SKM-1 treated with dmso at 0.1 percent for 144 hours (cell line): Measurements from ENCODE around the gene B4GALNT4.
"Not testable (repeated sequence)": the region's sequence is repeated elsewhere in the genome, so short reads cannot be mapped to it uniquely, and the experiment has no call there.

ENCODE experiments used
- DNase-seq: peaks from one replicate; lab custom pipeline; 2025; ENCODE audit not compliant: unreplicated experiment; lab: John Stamatoyannopoulos, UW

Gene B4GALNT4

DNA sequence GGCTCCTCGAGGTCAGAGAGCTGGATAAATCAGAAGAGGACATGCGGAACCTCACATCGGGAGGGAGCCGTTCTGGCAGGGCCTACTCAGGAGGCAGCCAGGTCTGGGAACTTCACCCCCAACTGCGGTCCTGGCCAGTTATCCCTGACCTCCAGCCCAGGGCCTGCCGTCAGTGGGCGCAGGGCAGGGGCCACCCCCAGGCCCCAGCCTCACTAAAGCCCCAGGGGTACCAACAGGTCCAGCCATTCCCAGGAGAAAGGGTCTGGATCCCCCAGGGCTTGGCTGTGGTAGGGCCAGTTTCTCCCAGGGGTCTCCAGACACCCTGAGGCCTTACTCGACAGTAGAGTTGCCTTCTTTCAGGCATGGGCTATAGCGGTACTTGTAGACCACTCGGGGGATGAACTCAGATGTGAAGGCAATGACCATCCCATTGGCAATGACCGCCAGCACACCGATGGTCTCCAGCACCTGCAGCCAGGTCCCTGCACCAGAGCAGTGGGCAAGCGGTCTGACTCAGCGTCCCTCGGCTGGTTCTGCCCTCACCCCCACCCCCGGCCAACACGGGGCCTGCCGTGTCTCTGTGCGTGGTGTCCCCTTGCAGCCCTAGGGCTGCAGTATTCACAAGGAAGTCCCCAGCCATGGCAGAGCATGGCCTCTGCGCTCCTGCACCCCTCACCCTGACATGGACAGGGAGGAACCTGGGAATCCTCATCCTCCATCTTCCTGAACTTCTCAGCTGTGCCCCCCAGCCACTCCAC lies 50.1 kb downstream of the B4GALNT4 start:
- DNase-seq: no peak

DNA sequence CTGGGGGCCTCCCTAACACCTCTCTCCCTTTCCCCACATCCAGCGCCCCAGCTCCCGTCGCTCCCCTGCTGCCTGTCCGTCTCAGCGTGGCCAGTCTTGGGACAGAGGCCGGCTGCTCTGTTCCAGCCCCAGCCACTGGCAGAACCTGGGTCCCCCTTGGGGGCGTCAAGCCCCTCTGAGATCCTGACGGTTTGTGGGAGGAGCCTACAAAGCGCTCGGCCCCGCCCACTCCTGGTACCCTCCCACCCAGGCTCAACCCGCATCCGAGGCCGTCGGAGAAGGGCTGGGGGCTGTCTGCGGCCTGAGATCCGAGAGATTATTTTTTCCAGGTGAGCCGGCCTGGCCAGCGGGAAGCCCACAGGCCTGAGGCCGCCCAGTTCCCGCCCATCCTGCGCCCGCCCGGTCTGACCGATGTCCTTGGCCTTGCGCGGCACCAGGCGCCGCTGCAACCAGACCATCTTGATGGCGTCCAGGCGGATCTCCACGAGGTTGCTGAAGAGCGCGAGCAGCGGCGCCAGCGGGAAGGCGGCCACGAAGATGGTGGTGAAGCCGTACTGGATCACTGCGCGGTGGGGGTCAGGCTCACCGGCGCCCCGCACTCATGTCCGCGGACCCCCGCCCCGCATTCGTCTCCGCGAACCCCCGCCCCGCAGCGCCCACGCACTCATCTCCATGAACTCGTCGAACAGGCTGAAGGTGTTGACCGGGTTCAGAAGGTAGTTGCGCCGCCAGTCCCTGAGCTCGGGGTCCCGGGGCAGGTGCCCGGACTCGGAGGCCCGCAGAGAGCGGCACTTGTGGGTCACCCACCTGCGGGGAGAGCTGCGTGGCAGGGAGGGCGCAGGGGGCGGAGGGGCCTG lies 51.0 kb downstream of the B4GALNT4 start:
- DNase-seq: no peak

DNA sequence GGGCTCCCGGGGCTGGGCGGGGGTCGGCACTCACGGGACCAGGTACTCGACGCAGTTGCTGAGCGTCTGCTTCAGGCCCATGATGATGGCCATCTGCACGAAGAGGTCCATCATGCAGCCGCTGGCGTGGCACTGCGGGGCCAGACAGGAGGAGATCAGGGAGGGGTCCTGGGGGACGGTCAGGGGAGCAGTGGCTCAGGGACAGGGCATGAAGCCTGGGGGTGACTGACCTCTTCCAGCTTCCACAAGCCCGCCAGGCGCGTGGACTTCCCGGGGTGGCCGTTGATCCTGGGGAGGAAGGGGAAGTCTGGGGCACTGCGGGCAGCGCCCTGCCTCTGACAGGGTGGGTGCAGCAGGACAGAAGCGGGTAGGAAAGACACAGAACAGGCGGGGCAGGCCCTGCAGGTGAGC lies 51.6 kb downstream of the B4GALNT4 start:
- no peak for DNase-seq

DNA sequence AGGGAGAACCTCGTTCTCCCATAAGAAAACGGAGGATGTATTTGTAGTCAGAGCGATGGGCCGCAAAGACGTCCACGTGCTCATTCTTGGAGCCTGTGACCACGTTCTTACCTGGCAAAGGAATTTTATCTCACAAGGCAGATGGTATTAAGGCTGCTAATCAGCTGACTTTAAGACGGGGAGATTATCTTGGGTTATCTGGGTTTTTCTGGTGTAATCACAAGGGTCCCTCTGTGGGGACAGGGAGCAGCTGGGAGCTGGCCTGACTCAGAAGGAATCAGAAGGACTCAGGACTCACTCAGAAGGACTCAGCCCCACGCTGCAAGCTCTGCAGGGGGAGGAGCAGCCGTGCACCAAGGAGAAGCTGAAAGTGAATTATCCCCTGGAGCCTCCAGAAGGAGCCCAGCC lies 53.0 kb downstream of the B4GALNT4 start:
- DNase-seq: no peak

DNA sequence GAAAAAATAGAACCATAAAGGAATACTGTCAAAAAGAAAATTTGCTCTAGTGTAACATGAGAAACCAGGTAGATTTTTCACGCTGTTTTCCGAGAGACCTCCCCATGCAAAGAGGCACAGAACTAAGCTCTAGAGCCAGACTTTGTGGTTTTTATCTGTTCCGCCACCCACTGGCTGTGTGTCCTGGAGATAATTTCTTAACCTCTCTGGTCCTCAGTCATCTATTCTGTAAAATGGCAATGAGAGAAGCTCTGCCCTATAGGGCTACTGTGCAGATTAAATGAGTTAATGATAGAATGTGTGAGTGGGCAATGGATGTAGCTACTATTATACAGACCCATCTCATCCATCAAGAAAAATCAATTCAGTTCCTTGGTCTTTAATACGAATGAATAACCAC lies 54.9 kb downstream of the B4GALNT4 start:
- DNase-seq: no peak

DNA sequence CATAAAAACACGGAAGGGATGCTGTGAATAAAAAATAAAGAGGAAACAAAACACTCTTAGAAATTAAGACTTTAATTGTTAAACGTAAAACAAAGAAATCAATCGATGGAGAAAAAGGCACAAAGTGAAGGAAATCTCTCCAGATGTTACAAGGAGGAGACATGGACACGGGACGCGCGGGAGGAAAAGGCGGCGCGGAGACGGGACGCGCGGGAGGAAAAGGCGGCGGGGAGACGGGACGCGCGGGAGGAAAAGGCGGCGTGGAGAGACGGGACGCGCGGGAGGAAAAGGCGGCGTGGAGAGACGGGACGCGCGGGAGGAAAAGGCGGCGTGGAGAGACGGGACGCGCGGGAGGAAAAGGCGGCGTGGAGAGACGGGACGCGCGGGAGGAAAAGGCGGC lies 55.5 kb downstream of the B4GALNT4 start:
- not testable (repeated sequence) for DNase-seq

DNA sequence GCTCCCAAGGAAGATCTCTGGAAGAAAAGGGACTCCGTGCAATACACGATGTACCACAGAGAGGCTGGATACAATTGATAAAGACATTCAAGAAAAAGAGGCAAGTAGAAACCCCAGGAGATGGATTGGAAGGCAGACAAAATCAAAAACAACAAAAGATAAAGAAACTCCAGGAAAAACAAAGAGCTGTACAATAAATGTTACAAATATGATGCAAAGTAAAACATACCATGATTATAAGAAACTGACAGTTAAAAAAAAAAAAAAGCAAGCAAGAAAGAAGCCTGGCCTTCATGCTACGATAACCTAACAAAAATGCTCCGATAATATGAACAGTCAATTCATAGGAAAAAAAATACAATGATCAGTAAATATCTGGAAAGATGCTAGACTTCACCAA lies 56.0 kb downstream of the B4GALNT4 start:
- no peak for DNase-seq

DNA sequence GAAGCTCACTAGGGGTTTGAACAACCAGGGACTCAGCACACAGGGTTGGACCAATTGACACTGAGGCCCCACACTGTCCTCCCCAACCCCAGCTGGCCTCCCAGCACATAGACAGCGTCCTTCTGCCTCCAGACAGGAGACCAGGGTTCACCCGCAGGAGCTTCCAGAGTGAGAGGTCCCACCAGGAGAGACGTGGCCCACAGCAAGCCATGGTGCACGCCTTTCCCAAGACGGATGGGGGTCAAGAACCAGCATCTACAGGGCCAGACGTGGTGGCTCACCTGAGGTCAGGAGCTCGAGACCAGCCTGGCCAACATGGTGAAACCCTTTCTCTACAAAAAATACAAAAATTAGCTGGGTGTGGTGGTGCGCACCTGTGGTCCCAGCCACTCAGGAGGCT lies 57.6 kb downstream of the B4GALNT4 start:
- no peak for DNase-seq

DNA sequence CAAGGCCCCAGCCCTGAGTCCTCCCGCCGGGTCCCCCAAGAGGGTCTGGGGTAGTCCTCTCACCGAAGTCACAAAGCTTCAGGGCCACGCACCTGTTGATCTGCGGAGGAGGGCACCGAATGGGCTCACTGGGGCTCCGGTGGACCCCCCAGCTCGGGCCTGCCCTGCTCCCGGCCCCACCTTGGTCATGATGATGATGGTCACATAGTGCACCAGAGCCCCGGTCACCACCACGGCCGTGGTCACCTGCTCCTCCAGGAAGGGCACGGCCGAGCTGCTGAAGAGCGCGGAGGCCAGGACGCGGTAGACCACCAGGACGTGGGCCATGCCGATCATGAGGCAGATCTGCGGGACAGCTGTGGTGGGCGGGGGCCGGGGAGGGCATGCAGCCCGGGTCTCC lies 59.0 kb downstream of the B4GALNT4 start:
- no peak for DNase-seq

DNA sequence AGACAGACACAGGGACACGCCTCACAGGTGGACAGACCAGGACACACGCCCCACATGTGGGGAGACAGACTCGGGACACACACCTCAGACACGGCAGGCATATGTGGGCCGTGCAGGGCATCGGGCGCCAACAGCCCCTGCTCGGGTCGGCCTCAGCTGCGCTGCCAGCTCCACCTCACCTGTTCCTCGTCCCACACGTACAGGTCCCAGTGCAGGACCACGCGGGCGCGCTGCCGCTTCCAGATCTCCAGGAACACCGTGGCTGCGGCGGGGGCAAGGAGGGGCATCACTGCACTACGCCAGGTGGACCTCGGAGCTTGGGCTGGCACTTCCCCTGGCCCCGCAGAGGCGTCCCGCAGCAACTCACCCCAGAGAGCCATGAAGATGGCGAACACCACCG lies 60.1 kb downstream of the B4GALNT4 start:
- DNase-seq: no peak

DNA sequence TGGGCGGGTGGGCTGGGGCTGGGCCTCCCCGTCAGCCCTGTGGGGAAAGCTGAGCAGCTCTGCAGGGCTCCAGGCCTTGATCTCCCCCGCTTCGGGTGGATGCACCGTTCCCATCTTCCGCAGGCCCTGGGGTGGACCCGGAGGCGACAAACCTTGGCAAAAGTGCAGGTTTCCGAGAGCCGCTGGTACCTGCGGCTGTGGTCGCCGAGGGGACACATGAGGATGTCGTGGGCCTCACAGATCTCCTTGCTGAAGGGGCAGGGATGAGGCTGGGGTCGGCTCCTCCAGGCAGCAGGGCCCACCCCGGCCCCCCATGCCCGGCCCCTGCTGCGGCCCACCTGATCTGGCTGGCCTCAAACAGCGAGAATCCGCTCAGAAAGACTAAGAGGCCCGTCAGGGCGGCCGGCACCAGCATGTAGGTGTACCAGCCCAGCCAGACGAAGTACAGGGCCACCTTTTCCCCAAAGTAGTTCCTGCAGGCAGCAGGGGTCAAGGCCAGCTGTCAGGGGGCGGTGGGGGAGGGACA lies 60.7 kb downstream of the B4GALNT4 start:
- no peak for DNase-seq
